Measurements from ENCODE around the gene SLC43A2.
"Not testable (repeated sequence)": the region's sequence is repeated elsewhere in the genome, so short reads cannot be mapped to it uniquely, and the experiment has no call there.

The SLC43A2 gene

GRCh38 chr17:1568950-1569810 is 59.5 kb downstream of the SLC43A2 start:
- TF ChIP-seq CTCF (conservative IDR thresholded peaks at IDR 0.05; ENCODE audit: control insufficient read depth, insufficient read depth, low read depth, low read length) = no peak

GRCh38 chr17:1566505-1567199 is 62.0 kb downstream of the SLC43A2 start:
- no peak overlapping the region for H3K4me3 ChIP-seq (ENCODE audit: control insufficient read depth, low read depth, low read length)
- TF ChIP-seq CTCF (conservative IDR thresholded peaks at IDR 0.05; ENCODE audit: control insufficient read depth, insufficient read depth, low read depth, low read length) = no peak
- no peak for DNase-seq (ENCODE audit: low read depth)

More at GRCh38 chr17:1568950-1569810, 59.5 kb downstream of the SLC43A2 start:
- H3K4me3 ChIP-seq (ENCODE audit: control insufficient read depth, low read depth, low read length) = no peak overlapping the region
- no peak for DNase-seq (ENCODE audit: low read depth)

- no peak for DNase-seq (ENCODE audit: low read depth)
- no peak overlapping the region for H3K4me3 ChIP-seq (ENCODE audit: control insufficient read depth, low read depth, low read length)
- no peak for TF ChIP-seq CTCF (conservative IDR thresholded peaks at IDR 0.05; ENCODE audit: control insufficient read depth, insufficient read depth, low read depth, low read length)
Measured at GRCh38 chr17:1565877-1566276, 62.8 kb downstream of the SLC43A2 start.

- DNase-seq (ENCODE audit: low read depth) = no peak
- TF ChIP-seq CTCF (conservative IDR thresholded peaks at IDR 0.05; ENCODE audit: control insufficient read depth, insufficient read depth, low read depth, low read length) = no peak
- no peak overlapping the region for H3K4me3 ChIP-seq (ENCODE audit: control insufficient read depth, low read depth, low read length)
Measured at GRCh38 chr17:1563786-1564613, 64.6 kb downstream of the SLC43A2 start.

GRCh38 chr17:1563471-1563785 is 65.2 kb downstream of the SLC43A2 start:
- not testable (repeated sequence) for H3K4me3 ChIP-seq (ENCODE audit: control insufficient read depth, low read depth, low read length); DNase-seq (ENCODE audit: low read depth)

- H3K4me3 ChIP-seq (ENCODE audit: control insufficient read depth, low read depth, low read length) = peak overlapping the region; percentile 65
- DNase-seq (ENCODE audit: low read depth) = peak; percentile 20
- no peak for TF ChIP-seq CTCF (conservative IDR thresholded peaks at IDR 0.05; ENCODE audit: control insufficient read depth, insufficient read depth, low read depth, low read length)
Measured at GRCh38 chr17:1562176-1562643, 66.4 kb downstream of the SLC43A2 start.

All from fibroblast of mammary gland (primary cell).